HG03039 (cell line): ENCODE results near the gene CELSR1.

Source experiments
- ATAC-seq: cut with Tn5 transposase; IDR thresholded peaks from one replicate; pipeline ENCODE4 v1.9.1; 2021; ENCODE audit warnings: mild to moderate bottlenecking, moderate library complexity; ENCODE audit not compliant: unreplicated experiment

CELSR1 gene

DNA sequence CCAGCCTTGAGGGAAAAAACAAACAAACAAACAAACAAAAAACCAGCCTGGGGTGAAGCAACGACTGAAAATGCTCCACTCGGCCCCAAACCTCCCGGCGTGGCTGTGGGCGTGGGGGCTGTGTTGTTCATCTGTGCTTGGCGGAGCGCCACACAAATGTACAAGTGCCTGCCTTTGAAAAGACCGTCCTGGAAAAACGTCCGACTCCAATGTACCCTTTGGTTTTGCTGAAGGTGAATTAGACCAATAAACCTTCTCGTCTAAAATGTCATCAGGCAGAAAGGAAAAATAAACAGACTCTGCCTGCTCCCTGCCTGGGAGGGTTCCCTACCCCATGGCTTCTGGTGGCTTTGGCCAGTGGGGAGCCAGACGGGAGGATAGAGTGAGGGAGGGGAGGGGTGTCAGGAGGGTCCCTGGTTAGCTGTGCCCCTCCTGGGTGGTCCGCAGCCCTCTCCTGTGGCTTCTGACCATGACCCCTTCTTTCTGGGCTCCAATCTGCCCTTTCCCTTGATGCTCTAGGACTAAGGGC lies 108.0 kb downstream of the CELSR1 start:
- ATAC-seq, result no peak

GRCh38 chr22:46428602-46429324 lies 108.7 kb downstream of the CELSR1 start:
- ATAC-seq, result no peak

DNA sequence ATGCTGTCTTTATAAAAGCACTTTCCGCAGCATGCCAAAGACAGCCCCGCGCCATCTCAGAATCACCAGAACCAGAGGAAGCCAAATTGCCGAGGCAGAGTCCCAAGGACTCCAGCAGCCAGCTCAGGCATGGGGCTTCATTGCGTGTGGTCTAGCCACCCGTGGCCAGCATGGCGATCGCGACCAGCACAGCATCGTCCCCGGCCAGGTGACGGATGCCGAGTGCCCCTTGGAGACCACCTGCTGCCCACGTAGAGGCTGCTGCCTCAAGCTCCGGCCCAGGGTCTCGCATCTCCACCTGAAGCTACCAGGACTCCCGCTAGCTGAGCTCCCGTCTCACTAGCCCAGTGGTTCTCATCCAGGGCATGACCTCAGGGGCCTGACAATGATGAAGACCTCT lies 109.2 kb downstream of the CELSR1 start:
- ATAC-seq, result no peak

- no peak for ATAC-seq
Measured at GRCh38 chr22:46425016-46425415, 112.4 kb downstream of the CELSR1 start.

GRCh38 chr22:46424496-46424895 lies 112.9 kb downstream of the CELSR1 start:
- ATAC-seq, result no peak

DNA sequence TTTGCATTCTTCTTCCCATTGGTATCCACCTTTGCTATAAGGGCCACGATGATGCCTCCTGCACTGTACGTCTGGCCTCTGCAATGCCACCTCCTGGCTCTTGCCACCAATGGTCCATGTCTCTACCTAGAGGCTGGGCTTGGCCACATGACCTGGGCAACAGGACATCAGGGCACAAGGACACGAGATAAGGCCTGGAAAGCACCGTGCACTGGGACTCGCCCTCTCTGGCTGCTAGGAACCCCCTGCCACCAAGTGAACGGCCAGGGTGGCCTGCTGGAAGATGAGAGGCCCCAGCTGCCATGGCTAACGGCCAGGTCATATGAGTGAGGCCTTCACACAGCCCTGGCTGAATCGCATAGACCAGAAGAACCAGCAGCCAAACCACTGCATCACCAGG lies 114.5 kb downstream of the CELSR1 start:
- no peak for ATAC-seq

- ATAC-seq, result no peak
Measured at GRCh38 chr22:46421267-46421666, 116.2 kb downstream of the CELSR1 start.

- ATAC-seq, result no peak
Measured at GRCh38 chr22:46419754-46420571, 117.5 kb downstream of the CELSR1 start.

DNA sequence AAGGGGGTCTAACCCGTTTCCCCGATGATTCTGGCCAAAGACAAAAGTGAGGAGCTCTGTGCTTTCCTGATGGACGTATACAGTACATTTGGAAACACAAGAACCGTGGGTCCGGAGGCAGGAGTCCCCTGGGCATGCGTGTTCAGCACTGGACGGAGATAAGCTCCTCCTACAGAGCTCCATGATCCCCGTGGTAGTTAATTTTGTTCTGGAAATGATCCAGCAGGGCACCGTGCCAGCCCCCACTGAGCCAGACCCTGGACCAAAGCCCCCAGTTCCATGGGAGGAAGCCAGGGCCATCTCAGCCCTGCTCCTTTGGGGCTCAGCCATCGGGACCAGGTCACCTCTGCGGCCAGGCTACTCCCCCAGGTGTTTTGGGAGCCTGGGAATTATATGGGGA lies 118.6 kb downstream of the CELSR1 start:
- ATAC-seq, result no peak

GRCh38 chr22:46417769-46418168 lies 119.7 kb downstream of the CELSR1 start:
- no peak for ATAC-seq

GRCh38 chr22:46416891-46417580 lies 120.4 kb downstream of the CELSR1 start:
- ATAC-seq, result no peak

DNA sequence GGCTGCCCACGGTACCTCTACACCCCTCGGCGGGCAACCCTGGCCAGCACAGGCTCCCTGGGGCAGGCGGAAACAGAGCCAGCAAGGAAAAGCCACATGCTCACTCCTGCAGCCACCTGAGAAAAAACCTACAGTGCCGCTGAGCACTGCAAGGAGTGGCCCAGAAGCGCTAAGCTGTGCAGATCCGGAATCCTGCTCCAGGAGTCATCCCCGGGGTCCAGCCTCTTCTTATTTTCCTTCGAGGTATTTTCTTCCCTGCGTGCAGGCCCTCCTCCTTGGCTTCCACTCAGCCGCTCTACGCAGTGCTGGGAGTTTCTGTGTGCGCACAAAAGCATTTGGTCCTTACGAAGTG lies 120.9 kb downstream of the CELSR1 start:
- no peak for ATAC-seq

DNA sequence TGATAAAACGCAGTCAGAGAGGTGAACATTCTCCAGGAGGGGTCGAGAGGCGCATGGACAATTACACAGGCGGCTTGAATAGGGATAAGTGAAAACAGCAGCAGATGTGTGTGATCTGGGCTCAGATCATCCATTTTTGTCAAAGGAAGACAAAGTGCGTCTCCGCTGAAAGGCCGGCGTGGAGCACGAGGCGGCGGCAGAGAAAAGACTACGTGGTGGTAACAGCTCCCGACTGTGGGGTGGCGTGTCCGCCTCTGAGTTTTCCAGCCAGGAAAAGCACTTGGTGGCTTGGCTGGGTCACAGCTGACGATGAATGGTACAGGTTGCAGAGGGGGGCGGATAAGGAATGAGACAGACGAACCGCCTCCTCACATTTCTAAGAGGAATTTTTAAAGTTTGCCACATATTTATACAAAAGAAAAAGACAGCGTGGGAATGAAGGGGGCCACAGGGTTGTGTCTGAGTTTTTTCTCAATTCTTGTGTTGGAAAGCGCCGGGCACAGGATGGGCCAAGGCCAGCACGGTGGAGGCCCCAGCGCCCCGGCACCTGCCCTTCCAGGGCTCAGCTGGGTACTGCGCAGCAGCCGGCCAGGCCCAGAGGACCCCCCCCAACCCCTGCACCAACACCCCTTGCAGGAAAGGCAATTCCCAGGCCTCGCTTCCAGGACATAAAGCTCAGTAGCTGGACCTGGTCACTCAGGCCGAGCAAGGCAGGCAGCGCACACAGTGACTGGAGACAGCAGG lies 121.5 kb downstream of the CELSR1 start:
- ATAC-seq, result no peak

- ATAC-seq, result no peak
Measured at GRCh38 chr22:46414704-46415103, 122.7 kb downstream of the CELSR1 start.

DNA sequence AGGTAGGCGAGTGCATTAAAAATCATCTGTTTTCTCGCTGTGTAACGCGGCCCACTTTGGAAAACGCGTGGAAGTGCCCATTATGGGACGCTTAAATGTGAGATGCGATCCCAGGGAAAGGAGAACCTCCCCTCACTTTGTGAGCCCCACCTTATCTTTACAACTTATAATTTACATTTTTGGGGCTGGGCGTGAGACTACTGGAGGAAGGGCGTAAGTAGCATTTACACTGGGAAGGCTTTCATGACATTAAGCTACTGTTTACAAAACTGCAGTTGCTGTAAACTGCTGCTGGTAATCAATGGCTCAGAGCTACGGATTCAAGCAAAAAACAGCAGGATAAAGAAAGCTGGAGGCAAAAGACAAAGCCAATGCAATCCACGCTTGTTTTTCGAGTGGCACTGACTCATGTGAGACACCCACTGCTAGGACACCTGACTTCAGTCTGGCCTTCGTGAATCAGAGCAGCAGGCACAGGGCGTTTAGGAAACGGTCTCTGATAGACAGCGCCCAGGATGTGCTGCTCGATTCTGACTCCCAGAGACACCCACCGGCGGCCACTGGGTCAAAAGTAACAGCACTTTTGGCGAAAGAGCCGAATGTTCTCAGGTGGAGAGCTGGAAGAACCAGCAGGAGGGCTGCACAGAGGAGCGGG lies 123.6 kb downstream of the CELSR1 start:
- ATAC-seq, result no peak

DNA sequence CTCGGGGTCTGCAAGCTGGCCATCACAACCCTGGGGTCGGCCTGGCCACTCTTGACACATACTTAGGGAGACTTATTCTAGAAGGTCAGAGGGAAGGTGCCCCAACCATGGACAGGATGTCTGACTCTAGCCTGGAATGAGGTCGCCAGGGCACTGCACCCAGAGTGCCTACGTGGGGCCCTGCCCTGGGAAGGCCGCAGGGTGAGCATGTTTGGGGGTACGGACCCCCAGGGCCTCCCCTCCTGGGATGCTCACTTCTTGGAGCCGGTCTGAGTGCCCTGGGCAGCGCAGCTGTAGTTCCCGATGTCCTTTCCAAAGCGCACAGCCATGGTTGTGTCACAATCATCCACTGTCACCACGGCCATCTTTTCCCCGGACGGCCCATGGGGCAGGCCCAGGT lies 126.1 kb downstream of the CELSR1 start:
- ATAC-seq, result no peak

DNA sequence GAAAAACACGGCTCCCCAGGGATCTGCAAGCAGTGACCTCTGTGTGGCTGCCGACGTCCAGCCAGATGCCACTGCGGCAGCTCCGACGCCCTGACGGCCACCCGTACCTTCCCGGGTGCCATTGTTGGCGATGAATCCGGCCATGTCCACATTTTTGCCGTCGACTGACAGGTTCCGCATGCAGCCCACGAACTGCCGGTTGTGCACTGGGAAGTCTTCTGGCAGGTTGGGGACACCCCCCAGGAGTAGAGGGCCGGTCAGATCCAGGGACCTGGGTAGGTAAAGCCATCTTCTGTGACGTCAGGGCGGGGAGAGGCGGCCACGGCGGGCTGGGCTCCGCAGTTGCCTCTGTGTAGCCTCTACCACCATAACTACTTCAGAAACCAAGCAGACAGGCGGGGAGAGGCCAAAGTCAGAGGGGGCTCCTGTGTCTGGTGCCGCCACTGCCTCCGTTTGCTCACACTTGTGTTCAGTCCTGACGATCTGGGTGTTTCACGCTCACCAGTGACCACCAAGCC lies 127.1 kb downstream of the CELSR1 start:
- no peak for ATAC-seq

- ATAC-seq, result no peak
Measured at GRCh38 chr22:46409631-46410210, 127.7 kb downstream of the CELSR1 start.

- no peak for ATAC-seq
Measured at GRCh38 chr22:46408568-46409506, 128.6 kb downstream of the CELSR1 start.
